B cell (primary cell): ENCODE data around the gene YEATS2. TPM values are rescaled to one million over a fixed set of nuclear protein-coding genes. Genes with fewer than 3 reads are reported as not detected.

Source experiments
- ATAC-seq: fragments of 200-7000 bp; cut with Tn5 transposase; one replicate; pipeline ENCODE4 v1.10.0; 2021; ENCODE audit warnings: low read depth, mild to moderate bottlenecking, moderate number of reproducible peaks, moderate library complexity
- CTCF ChIA-PET: fragments of 350-600 bp; sonication (Branson Sonifier 250); formaldehyde crosslinking; loops from one replicate; lab custom pipeline; 2021; ENCODE audit warnings: antibody characterized with exemption, inconsistent platforms; lab: Charles Lee
- POLR2A ChIA-PET: fragments of 350-600 bp; sonication (Branson Sonifier 250); formaldehyde crosslinking; loops from one replicate; lab custom pipeline; 2021; ENCODE audit warnings: antibody characterized with exemption; lab: Charles Lee
- DNase-seq: peaks from one replicate; pipeline ENCODE4 v3.0.0; 2013
- H2AFZ ChIP-seq: 2 replicates; pipeline ENCODE4 v1.6.1; 2012; ENCODE audit warnings: mild to moderate bottlenecking, low read depth, low read length; ENCODE audit not compliant: insufficient read depth, poor library complexity, severe bottlenecking
- H3K27ac ChIP-seq, 2 donors: 1 replicate in 1 of 2; 2 replicates in 1 of 2; pipeline ENCODE4 v1.5.1; 2012 to 2013; ENCODE audit warnings: low read length in 2 of 2, mild to moderate bottlenecking in 2 of 2, moderate library complexity in 1 of 2
- H3K27me3 ChIP-seq, 4 experiments: fragments of 200-600 bp in 1 of 4; sonication (generic) in 1 of 4; replicated peaks in 1 of 4; 1 replicate in 2 of 4; 2 replicates in 2 of 4; pipeline versions ENCODE4 v1.6.1 to v1.7.0; 2013 to 2016; ENCODE audit warnings: low read length in 3 of 4, mild to moderate bottlenecking in 2 of 4, mixed read lengths in 1 of 4, moderate library complexity in 1 of 4; ENCODE audit not compliant: insufficient read depth in 4 of 4, control insufficient read depth in 3 of 4; ENCODE audit errors: control extremely low read depth in 1 of 4
- H3K36me3 ChIP-seq, 2 experiments: replicated peaks in 1 of 2; 1 replicate in 1 of 2; 2 replicates in 1 of 2; pipeline versions ENCODE4 v1.6.1 to v1.7.1; 2013; ENCODE audit warnings: low read length in 1 of 2; ENCODE audit not compliant: insufficient read depth in 2 of 2, control insufficient read depth in 1 of 2; ENCODE audit errors: control extremely low read depth in 1 of 2, extremely low read depth in 1 of 2
- H3K4me1 ChIP-seq, 2 donors: fragments of 200-600 bp in 1 of 2; sonication (generic) in 1 of 2; 1 replicate in 1 of 2; 2 replicates in 1 of 2; pipeline versions ENCODE4 v1.5.1 to v1.6.1; 2013 to 2017; ENCODE audit warnings: low read length in 2 of 2; ENCODE audit not compliant: control insufficient read depth in 2 of 2, insufficient read depth in 2 of 2
- H3K4me2 ChIP-seq: replicated peaks from 2 replicates; pipeline ENCODE3; 2012; ENCODE audit warnings: mild to moderate bottlenecking, low read depth, low read length; ENCODE audit not compliant: poor library complexity, severe bottlenecking
- H3K4me3 ChIP-seq, 5 experiments: fragments of 200-600 bp in 1 of 5; sonication (generic) in 1 of 5; 1 replicate in 3 of 5; 2 replicates in 2 of 5; pipeline versions ENCODE4 v1.5.1 to v1.7.0; 2011 to 2016; ENCODE audit warnings: low read length in 4 of 5, mild to moderate bottlenecking in 4 of 5, low read depth in 2 of 5, control low read depth in 1 of 5, moderate library complexity in 1 of 5; ENCODE audit not compliant: insufficient read depth in 1 of 5; ENCODE audit errors: control extremely low read depth in 1 of 5, extremely low read depth in 1 of 5
- H3K79me2 ChIP-seq: fragments of 200-600 bp; sonication (generic); one replicate; pipeline ENCODE4 v1.6.0; 2016; ENCODE audit warnings: low read length; ENCODE audit not compliant: control insufficient read depth, insufficient read depth
- H3K9ac ChIP-seq: fragments of 200-600 bp; sonication (generic); 2 replicates; pipeline ENCODE4 v1.6.1; 2017; ENCODE audit warnings: mild to moderate bottlenecking, low read length, moderate library complexity
- H3K9me3 ChIP-seq, 3 donors: one replicate each; pipeline versions ENCODE4 v1.6.1 to v1.7.1; 2013; ENCODE audit warnings: low read length in 2 of 3; ENCODE audit not compliant: control insufficient read depth in 2 of 3, insufficient read depth in 1 of 3; ENCODE audit errors: control extremely low read depth in 1 of 3
- H4K20me1 ChIP-seq: 2 replicates; pipeline ENCODE4 v1.6.0; 2012; ENCODE audit warnings: mild to moderate bottlenecking, low read length; ENCODE audit not compliant: insufficient read depth, control insufficient read depth, poor library complexity, severe bottlenecking
- H3K27ac Mint-ChIP-seq: one replicate; pipeline ENCODE4 v1.8.0; 2021; ENCODE audit warnings: mixed read lengths
- H3K27me3 Mint-ChIP-seq: one replicate; pipeline ENCODE4 v1.8.0; 2021; ENCODE audit warnings: mixed read lengths
- H3K4me1 Mint-ChIP-seq: one replicate; pipeline ENCODE4 v1.8.0; 2021; ENCODE audit warnings: mixed read lengths
- H3K4me3 Mint-ChIP-seq: one replicate; pipeline ENCODE4 v1.8.0; 2021; ENCODE audit warnings: mixed read lengths
- H3K9me3 Mint-ChIP-seq: one replicate; pipeline ENCODE4 v1.8.0; 2022; ENCODE audit warnings: mixed read lengths; ENCODE audit not compliant: insufficient read depth
- CTCF ChIP-seq: fragments of 200-600 bp; IDR thresholded peaks from one replicate; pipeline ENCODE4 v1.8.0; 2022; ENCODE audit warnings: antibody characterized with exemption, mild to moderate bottlenecking
- EZH2 ChIP-seq: IDR thresholded peaks from 2 replicates; pipeline ENCODE4 v1.6.1; 2012; ENCODE audit warnings: borderline replicate concordance, low read depth, mild to moderate bottlenecking, moderate library complexity, low read length; ENCODE audit not compliant: insufficient read depth, poor library complexity, severe bottlenecking
- WGBS: methylation state at CpG from one replicate; pipeline ENCODE4 v1.1.5; 2013; ENCODE audit warnings: missing lambda C conversion rate; ENCODE audit not compliant: insufficient coverage; 5-methylcytosine and 5-hydroxymethylcytosine counted together
- intact Hi-C: fragments of 100-400 bp; cut with micrococcal nuclease; formaldehyde crosslinking; loops from one replicate; pipeline ENCODE4 v1.10.0; 2022
- polyA plus RNA-seq: library from polyadenylated mRNA; depleted of rRNA; stranded (reverse); fragments of >200 nt; gene quantifications from 2 replicates; pipeline ENCODE4 v1.2.3, GENCODE V29; 2012
- total RNA-seq, 2 donors: library from RNA; stranded (reverse); fragments of 120-200 nt in 1 of 2; gene quantifications; 1 replicate in 1 of 2; 2 replicates in 1 of 2; pipeline versions ENCODE4 v1.2.3 to v1.2.4, GENCODE V29; 2013 to 2022

YEATS2 gene
- total and polyA plus RNA-seq, 2 donors (not counting 1 experiment from before 2014, with no cell fraction given): 21.8 to 26.7 TPM

GRCh38 chr3:183839751-183840150 is 142.2 kb downstream of the YEATS2 start:
- no peak overlapping the region for H3K9ac ChIP-seq
- Mint-ChIP-seq H3K9me3 (no peaks in the 10 kb centered on the region), H3K27me3 (no peaks in the 10 kb centered on the region), H3K4me1 (no peaks in the 10 kb centered on the region), H3K27ac (no peak overlapping the region), H3K4me3 (no peak overlapping the region)
- CTCF ChIA-PET: interaction anchor here (0.7 kb wide), 1 partner anchor 430 kb away, joined by 3 read pairs; no protein-coding TSS in a partner anchor
- TF ChIP-seq EZH2: no peak
- TF ChIP-seq CTCF: no peak
- no CpG with 5 or more reads among the region's 4 CpGs for WGBS
- intact Hi-C loops: no loop called here
- no peaks in the 10 kb centered on the region for H3K9me3 ChIP-seq
- POLR2A ChIA-PET: no interaction called here
- H3K27me3 ChIP-seq: no peaks in the 10 kb centered on the region
- H3K4me2 ChIP-seq: no peak overlapping the region
- peaks cover 3 to 63% of the 10 kb centered on the region in 2 experiments for H3K36me3 ChIP-seq
- H3K79me2 ChIP-seq: no peaks in the 10 kb centered on the region
- no peaks in the 10 kb centered on the region for H4K20me1 ChIP-seq
- no peaks in the 10 kb centered on the region for H3K4me1 ChIP-seq
- H3K4me3 ChIP-seq: no peak overlapping the region
- H2AFZ ChIP-seq: no peak overlapping the region
- ATAC-seq (no peak), DNase-seq (no peak)
- H3K27ac ChIP-seq: no peak overlapping the region

- Histone ChIP-seq H3K27me3 (no peaks in the 10 kb centered on the region), H3K79me2 (no peaks in the 10 kb centered on the region), H3K4me2 (no peak overlapping the region), H3K4me3 (no peak overlapping the region), H2AFZ (no peak overlapping the region), H3K36me3 (peaks cover 0 to 53% of the 10 kb centered on the region in 2 experiments), H4K20me1 (peaks cover 5% of the 10 kb centered on the region), H3K9me3 (no peaks in the 10 kb centered on the region), H3K27ac (no peak overlapping the region), H3K4me1 (no peaks in the 10 kb centered on the region), H3K9ac (no peak overlapping the region)
- no CpG with 5 or more reads among the region's 2 CpGs for WGBS
- POLR2A ChIA-PET: no interaction called here
- CTCF ChIA-PET: no interaction called here
- ATAC-seq (no peak), DNase-seq (no peak)
- no peaks in the 10 kb centered on the region for H3K9me3 Mint-ChIP-seq
- no peak for TF ChIP-seq CTCF
- TF ChIP-seq EZH2: no peak
- H3K27me3 Mint-ChIP-seq: no peaks in the 10 kb centered on the region
- intact Hi-C loops: no loop called here
- H3K4me3 Mint-ChIP-seq: no peak overlapping the region
- H3K27ac Mint-ChIP-seq: no peak overlapping the region
- H3K4me1 Mint-ChIP-seq: no peaks in the 10 kb centered on the region
These were observed 147.0 kb downstream of the YEATS2 start for GRCh38 chr3:183844606-183845005.
